DMS79 (cell line): ENCODE measurements around the gene TFAP2B.

Experiments
- DNase-seq: peaks from one replicate; lab custom pipeline; 2025; lab: John Stamatoyannopoulos, UW

Gene TFAP2B

DNA sequence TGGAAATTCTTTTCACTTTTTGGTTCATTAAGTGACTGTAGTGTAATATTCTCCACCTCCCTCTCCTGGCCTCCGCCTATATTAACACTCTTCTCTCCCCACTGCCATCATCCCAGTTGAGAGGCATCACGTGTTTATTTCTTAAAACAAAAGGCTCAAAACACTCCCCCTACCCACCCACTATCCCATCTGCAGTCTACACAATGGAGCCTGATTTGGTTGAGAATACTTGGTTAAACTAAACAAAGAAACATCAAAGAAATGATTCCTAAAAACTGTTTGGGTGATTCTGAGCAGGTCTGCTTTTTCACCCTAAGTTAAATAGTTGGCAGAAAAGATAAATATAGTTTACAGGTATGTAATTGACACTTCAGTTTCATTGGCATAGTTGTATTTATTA, 5.9 kb downstream of the TFAP2B start:
- no peak for DNase-seq

GRCh38 chr6:50825375-50826036, 6.8 kb downstream of the TFAP2B start:
- no peak for DNase-seq

GRCh38 chr6:50826037-50826761, 7.5 kb downstream of the TFAP2B start:
- DNase-seq = no peak

DNA sequence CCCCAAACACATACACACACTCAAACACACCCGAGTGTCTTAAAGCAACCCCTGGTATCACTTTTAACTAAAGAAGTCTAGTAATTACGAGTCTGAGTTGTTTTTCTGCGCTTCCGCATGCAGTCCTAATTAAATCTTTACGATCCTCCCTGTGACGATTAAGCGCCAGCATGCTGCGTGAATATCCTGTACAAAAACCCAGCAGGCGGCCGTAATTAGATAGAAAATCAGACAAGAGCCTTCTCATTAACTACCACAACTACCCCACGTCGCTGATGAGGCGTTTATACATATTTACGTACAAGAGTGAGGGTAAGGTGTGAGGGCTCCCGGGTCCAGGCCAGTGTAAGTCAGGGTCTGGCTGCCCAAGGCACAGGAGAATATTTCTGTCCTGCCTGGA, 8.1 kb downstream of the TFAP2B start:
- no peak for DNase-seq

DNA sequence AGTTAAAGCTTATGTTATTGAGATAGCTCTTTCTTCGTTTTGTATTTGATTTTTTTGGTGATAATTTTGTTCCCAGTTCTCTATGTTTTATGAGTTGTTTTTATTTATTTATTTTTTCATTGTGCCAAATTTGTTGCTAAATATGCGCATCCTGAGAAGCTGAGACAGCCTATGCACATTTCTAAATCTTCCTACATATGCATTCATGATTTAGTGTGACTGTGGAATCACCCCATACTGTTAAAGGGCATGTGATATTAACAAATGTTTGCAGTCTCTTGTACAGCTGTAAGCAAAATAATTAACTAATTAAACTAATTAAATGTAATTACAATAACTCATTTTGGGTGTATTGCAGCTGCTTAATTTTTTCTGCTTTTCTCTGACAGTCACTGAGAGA, 10.4 kb downstream of the TFAP2B start:
- DNase-seq = no peak

GRCh38 chr6:50829898-50830444, 11.3 kb downstream of the TFAP2B start:
- no peak for DNase-seq

GRCh38 chr6:50831186-50831585, 12.5 kb downstream of the TFAP2B start:
- no peak for DNase-seq

GRCh38 chr6:50832912-50833311, 14.2 kb downstream of the TFAP2B start:
- DNase-seq = no peak

- DNase-seq = no peak
Measured at GRCh38 chr6:50834929-50835410, 16.3 kb downstream of the TFAP2B start.

- no peak for DNase-seq
Measured at GRCh38 chr6:50836231-50836630, 17.6 kb downstream of the TFAP2B start.

DNA sequence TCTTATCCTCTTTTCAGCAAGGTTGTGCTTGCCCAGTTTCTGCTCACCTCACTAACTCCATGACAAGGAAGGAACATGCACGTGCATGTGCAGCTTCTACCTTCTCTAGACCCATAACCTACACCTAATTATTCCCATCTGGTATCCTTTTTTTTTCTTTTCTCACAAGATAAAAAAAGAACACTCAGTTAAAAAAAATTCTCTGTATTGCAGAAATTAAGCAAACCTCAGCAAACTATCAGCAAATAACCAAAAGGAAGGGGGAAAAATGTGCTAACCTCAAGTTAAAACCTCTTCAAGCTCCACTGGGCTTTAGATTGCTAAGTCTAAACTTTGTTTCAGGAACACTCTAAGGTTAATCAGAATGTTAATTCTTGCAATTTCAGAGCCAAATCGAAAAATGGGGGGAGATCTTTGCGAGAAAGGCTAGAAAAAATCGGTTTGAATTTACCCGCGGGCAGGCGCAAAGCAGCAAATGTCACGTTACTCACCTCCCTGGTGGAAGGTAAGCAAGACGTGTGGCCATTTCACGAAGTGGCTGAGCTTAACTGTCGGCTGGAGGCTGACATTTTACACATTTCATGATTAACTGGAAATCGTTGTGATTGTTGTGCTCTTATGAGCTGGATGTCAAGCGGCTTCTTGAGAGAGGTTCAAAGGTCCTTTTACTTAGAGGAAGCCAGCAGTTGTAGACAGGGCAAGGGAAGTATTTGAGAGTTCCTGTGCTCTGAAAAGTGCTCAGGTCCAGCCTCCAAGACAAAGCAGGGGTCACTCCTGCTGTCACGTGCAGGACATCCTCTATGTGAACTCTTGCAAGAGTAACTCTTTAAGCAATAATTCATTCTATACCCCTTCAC, 19.1 kb downstream of the TFAP2B start:
- DNase-seq = no peak

DNA sequence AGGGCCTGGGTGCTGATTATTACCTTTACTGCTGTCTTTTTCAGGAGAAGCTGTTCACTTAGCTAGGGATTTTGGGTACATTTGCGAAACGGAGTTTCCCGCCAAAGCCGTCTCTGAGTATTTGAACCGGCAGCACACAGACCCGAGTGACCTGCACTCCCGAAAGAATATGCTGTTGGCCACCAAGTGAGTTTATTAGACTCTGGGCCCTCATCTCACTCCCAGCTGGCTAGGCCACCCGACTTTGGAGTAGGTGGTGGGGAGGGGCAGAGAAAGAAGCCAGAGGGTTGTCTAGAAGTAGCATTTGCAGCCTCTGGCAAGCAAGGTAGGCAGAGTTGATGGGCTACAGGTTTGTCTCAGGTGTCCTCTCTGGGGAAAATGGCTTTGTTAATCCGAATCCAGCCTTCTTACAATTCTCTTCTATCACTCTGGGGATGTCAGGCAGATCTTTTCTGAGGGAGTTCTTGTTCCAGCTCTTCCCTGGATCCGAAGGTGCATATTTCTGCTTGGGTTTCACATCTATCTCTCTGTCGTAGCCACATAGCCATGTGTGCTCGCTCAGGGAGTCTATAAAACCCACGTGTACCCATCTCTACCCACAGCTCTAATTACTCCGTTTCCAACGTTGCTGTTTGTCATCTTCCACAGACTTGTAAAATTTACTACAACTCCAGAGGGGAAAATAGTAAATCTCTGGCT, 21.6 kb downstream of the TFAP2B start:
- DNase-seq = no peak

DNA sequence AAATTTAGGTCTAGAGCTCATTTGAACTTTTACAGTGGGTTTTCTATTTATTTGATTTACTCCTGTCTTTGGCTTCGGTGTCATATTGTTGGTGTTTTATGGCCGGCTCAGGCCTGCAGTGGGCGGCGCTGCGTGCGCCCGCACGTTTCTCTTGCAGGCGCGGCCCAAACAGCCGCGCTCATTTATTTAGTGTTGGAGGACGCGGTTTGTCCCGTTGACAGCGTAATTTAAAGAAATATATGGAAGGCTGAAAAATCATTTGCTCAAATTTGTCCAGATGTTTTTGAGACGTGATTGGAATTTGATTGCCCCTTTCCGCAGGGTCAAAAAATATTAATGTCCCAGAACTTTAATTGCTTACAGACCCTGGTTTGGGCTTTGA, 22.1 kb downstream of the TFAP2B start:
- DNase-seq = no peak

DNA sequence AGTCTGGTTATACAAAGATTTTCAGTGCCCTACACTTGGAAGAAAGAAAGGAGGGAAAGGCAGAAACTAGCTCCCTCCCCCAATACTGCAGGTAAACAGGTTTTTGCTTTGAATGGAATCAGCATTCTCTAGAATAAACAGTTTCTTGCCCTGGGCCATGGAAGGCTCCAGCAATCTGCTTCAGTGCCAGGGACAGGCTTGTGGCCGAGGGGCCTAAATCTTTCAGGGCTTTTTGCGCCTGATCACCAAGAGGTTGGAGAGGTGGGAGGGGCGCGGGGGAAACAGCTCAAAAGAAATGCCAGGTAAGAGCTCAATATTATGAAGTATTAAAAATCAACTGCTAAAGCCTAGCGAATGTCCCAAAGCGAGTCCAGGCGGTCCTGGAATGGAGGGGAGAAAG, 23.8 kb downstream of the TFAP2B start:
- no peak for DNase-seq

DNA sequence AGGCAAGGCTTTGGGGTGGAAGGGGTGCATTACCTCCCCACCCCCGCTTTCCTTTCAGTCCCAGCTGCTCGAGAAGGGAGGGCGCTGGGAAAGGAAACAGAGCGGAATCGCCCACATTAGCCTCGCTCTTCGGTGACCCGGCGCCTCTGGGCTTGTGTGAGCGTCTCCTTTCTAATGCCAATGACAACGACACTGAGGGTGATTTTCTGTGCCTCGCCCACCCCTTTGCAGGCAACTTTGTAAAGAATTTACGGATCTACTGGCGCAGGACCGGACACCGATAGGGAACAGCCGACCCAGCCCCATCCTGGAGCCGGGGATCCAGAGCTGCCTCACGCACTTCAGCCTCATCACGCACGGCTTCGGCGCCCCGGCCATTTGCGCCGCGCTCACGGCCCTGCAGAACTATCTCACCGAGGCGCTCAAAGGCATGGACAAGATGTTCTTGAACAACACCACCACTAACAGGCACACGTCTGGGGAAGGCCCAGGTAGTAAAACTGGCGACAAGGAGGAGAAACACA, 24.3 kb downstream of the TFAP2B start:
- DNase-seq = no peak

DNA sequence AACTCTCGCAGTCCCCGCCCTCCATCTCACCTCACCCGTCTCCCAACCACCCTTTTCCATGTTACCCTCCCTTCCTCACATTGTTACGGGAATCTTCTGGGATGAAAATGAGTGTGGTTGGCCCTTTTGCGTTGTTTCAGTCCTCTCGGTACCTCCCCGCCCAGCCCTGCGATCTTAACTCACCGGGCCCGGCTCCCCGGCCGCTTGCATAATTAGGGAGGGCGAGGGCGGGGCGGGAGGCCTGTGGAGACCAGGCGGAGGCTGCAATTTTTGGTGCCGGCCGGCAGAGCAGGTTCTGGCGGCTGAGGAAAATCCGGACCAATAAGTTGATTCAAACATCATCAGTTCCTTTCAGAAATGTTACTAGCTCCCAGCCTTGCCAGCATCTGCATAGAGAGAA, 25.2 kb downstream of the TFAP2B start:
- no peak for DNase-seq

GRCh38 chr6:50845499-50846143, 26.9 kb downstream of the TFAP2B start:
- DNase-seq = no peak

DNA sequence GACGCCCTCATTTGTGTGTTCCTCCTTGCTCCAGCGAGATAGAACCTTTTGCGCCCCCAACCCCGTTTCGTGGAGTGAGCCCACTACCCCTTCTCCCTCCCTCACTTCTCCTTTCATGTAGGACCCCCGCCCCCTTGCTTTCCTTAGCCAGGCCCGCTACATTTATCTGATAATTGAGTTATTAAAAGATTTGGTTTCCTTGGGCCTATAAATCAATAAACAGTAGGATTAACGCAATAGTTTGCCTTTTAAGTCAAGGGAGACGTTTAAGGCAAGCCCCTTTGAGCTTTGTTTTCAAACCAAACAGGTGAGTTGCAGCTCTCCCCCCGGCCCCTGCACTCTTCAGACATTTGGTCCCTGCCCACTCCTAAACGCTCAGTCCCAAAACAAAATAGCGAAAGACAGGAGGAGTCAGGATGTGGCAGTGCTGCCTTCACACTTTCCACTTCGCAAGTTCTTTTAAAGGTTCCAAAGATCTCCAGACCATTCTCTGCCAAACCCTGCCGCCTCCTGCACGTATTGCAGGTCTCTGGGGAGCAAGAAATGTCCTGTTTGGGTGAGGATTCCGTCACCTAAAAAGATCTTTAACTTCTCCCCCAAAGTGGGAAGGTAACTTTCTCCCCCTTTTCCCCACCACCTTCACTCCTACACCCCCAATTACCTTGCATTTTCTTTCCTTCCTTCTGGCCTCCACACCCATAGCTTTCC, 27.6 kb downstream of the TFAP2B start:
- DNase-seq = no peak

GRCh38 chr6:50846852-50847155, 28.1 kb downstream of the TFAP2B start:
- DNase-seq = no peak

DNA sequence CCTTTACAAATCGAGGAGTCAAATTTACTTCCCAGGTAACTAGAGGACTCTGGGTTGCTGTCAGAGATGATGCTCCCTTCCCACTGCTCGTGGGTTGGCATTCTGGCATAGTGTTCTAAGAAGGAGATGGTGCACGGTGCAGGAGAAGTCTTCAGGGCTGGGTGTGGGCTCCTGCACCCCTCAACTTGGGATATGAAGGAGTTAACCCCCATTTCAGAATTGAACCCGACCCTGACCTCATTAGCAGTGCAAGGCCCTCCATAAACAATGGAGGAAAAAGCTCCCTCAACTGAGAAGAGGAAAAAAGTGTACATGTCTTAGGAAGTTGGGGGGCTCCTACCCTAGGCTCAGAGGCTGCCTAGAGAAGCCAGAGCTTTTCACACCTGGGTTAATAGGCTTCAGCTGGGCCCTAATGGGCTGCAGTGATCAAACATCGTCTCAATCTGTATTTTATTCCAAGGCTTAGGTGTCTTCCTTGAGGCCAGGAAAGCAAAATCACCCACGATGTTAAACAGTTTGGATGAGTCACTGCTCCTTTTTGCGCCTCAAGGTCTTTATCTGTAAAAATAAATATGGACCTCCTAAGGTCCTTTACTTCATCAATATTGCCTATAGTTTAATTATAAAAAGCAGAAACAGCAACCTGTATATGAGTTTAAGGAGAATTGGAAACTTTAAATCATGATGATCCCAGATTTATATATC, 29.4 kb downstream of the TFAP2B start:
- no peak for DNase-seq
